ENCODE measurements around the gene FABP6. TPM values are rescaled to one million over a fixed set of nuclear protein-coding genes. Genes with fewer than 3 reads are reported as not detected.
A peak's percentile ranks its signal among the peaks of the same experiment; 100 is the strongest.
"Not testable (repeated sequence)": the region's sequence is repeated elsewhere in the genome, so short reads cannot be mapped to it uniquely, and the experiment has no call there.

FABP6 gene
- total RNA-seq, 3 donors from 2014 or later, result not detected

- no peaks in the 10 kb centered on the region for H3K36me3 Mint-ChIP-seq (ENCODE audit: insufficient read depth)
- DNase-seq (no peak), ATAC-seq (no peak)
- H3K27me3 Mint-ChIP-seq (ENCODE audit: low read depth), result peaks cover 10% of the 10 kb centered on the region
- H3K4me1 Mint-ChIP-seq (ENCODE audit: low read depth), result no peaks in the 10 kb centered on the region
- H3K4me3 Mint-ChIP-seq, result no peak overlapping the region
- no peaks in the 10 kb centered on the region for H3K9me3 Mint-ChIP-seq
Measured at GRCh38 chr5:160240350-160240749, 11.0 kb downstream of the FABP6 start.

GRCh38 chr5:160242145-160242544, 12.8 kb downstream of the FABP6 start:
- Mint-ChIP-seq H3K9me3 (no peaks in the 10 kb centered on the region), H3K27me3 (ENCODE audit: low read depth) (peaks cover 10% of the 10 kb centered on the region), H3K36me3 (ENCODE audit: insufficient read depth) (no peaks in the 10 kb centered on the region), H3K4me1 (ENCODE audit: low read depth) (no peaks in the 10 kb centered on the region), H3K4me3 (no peak overlapping the region)
- ATAC-seq (no peak), DNase-seq (no peak)

- H3K36me3 Mint-ChIP-seq (ENCODE audit: insufficient read depth), result no peaks in the 10 kb centered on the region
- peaks cover 2% of the 10 kb centered on the region for H3K27me3 Mint-ChIP-seq (ENCODE audit: low read depth)
- DNase-seq, result no peak
- no peaks in the 10 kb centered on the region for H3K9me3 Mint-ChIP-seq
- H3K4me1 Mint-ChIP-seq (ENCODE audit: low read depth), result no peaks in the 10 kb centered on the region
- no peak overlapping the region for H3K4me3 Mint-ChIP-seq
- no peak for ATAC-seq
Measured at GRCh38 chr5:160245506-160246086, 16.3 kb downstream of the FABP6 start.

GRCh38 chr5:160249570-160249969, 20.3 kb downstream of the FABP6 start:
- not testable (repeated sequence) for H3K4me1 Mint-ChIP-seq (ENCODE audit: low read depth); H3K36me3 Mint-ChIP-seq (ENCODE audit: insufficient read depth); ATAC-seq; H3K9me3 Mint-ChIP-seq; H3K27me3 Mint-ChIP-seq (ENCODE audit: low read depth); DNase-seq; H3K4me3 Mint-ChIP-seq

- no peak for ATAC-seq
- Mint-ChIP-seq H3K4me1 (ENCODE audit: low read depth) (no peaks in the 10 kb centered on the region), H3K4me3 (no peak overlapping the region), H3K9me3 (no peaks in the 10 kb centered on the region), H3K36me3 (ENCODE audit: insufficient read depth) (no peaks in the 10 kb centered on the region), H3K27me3 (ENCODE audit: low read depth) (peaks cover 3% of the 10 kb centered on the region)
- no peak for DNase-seq
Measured at GRCh38 chr5:160250226-160250625, 20.9 kb downstream of the FABP6 start.

GRCh38 chr5:160250826-160251225, 21.5 kb downstream of the FABP6 start:
- ATAC-seq (no peak), DNase-seq (no peak)
- Mint-ChIP-seq H3K27me3 (ENCODE audit: low read depth) (peaks cover 3% of the 10 kb centered on the region), H3K4me1 (ENCODE audit: low read depth) (no peaks in the 10 kb centered on the region), H3K9me3 (no peaks in the 10 kb centered on the region), H3K36me3 (ENCODE audit: insufficient read depth) (no peaks in the 10 kb centered on the region), H3K4me3 (no peak overlapping the region)

- no peak overlapping the region for H3K4me3 Mint-ChIP-seq
- no peak for ATAC-seq
- no peaks in the 10 kb centered on the region for H3K9me3 Mint-ChIP-seq
- no peak for DNase-seq
- no peaks in the 10 kb centered on the region for H3K36me3 Mint-ChIP-seq (ENCODE audit: insufficient read depth)
- no peaks in the 10 kb centered on the region for H3K4me1 Mint-ChIP-seq (ENCODE audit: low read depth)
- peaks cover 3% of the 10 kb centered on the region for H3K27me3 Mint-ChIP-seq (ENCODE audit: low read depth)
Measured at GRCh38 chr5:160251406-160252155, 22.3 kb downstream of the FABP6 start.

- Mint-ChIP-seq H3K27me3 (ENCODE audit: low read depth) (peaks cover 3% of the 10 kb centered on the region), H3K4me1 (ENCODE audit: low read depth) (no peaks in the 10 kb centered on the region), H3K9me3 (no peaks in the 10 kb centered on the region), H3K4me3 (no peak overlapping the region), H3K36me3 (ENCODE audit: insufficient read depth) (no peaks in the 10 kb centered on the region)
- no peak for ATAC-seq
- DNase-seq, result no peak
Measured at GRCh38 chr5:160252916-160253315, 23.6 kb downstream of the FABP6 start.

GRCh38 chr5:160253441-160253840, 24.1 kb downstream of the FABP6 start:
- Mint-ChIP-seq H3K4me1 (ENCODE audit: low read depth) (no peaks in the 10 kb centered on the region), H3K4me3 (no peak overlapping the region), H3K27me3 (ENCODE audit: low read depth) (peaks cover 3% of the 10 kb centered on the region), H3K36me3 (ENCODE audit: insufficient read depth) (no peaks in the 10 kb centered on the region), H3K9me3 (no peaks in the 10 kb centered on the region)
- ATAC-seq (no peak), DNase-seq (no peak)

- H3K36me3 Mint-ChIP-seq (ENCODE audit: insufficient read depth), result no peaks in the 10 kb centered on the region
- no peaks in the 10 kb centered on the region for H3K9me3 Mint-ChIP-seq
- H3K4me3 Mint-ChIP-seq, result no peak overlapping the region
- no peak for DNase-seq
- peaks cover 3% of the 10 kb centered on the region for H3K27me3 Mint-ChIP-seq (ENCODE audit: low read depth)
- ATAC-seq, result no peak
- no peaks in the 10 kb centered on the region for H3K4me1 Mint-ChIP-seq (ENCODE audit: low read depth)
Measured at GRCh38 chr5:160254706-160255105, 25.4 kb downstream of the FABP6 start.

GRCh38 chr5:160259341-160259740, 30.0 kb downstream of the FABP6 start:
- H3K36me3 Mint-ChIP-seq (ENCODE audit: insufficient read depth), result no peaks in the 10 kb centered on the region
- DNase-seq (no peak), ATAC-seq (no peak)
- H3K4me3 Mint-ChIP-seq, result no peak overlapping the region
- peaks cover 10% of the 10 kb centered on the region for H3K27me3 Mint-ChIP-seq (ENCODE audit: low read depth)
- H3K9me3 Mint-ChIP-seq, result no peaks in the 10 kb centered on the region
- H3K4me1 Mint-ChIP-seq (ENCODE audit: low read depth), result no peaks in the 10 kb centered on the region

- ATAC-seq (no peak), DNase-seq (no peak)
- Mint-ChIP-seq H3K4me3 (no peak overlapping the region), H3K9me3 (no peaks in the 10 kb centered on the region), H3K36me3 (ENCODE audit: insufficient read depth) (no peaks in the 10 kb centered on the region), H3K27me3 (ENCODE audit: low read depth) (peaks cover 10% of the 10 kb centered on the region), H3K4me1 (ENCODE audit: low read depth) (no peaks in the 10 kb centered on the region)
Measured at GRCh38 chr5:160260006-160260775, 30.9 kb downstream of the FABP6 start.

- Mint-ChIP-seq H3K27me3 (ENCODE audit: low read depth) (peaks cover 10% of the 10 kb centered on the region), H3K4me3 (no peak overlapping the region), H3K9me3 (no peaks in the 10 kb centered on the region), H3K36me3 (ENCODE audit: insufficient read depth) (no peaks in the 10 kb centered on the region), H3K4me1 (ENCODE audit: low read depth) (no peaks in the 10 kb centered on the region)
- DNase-seq (no peak), ATAC-seq (peak in 1 of 2 donors; percentile 46)
Measured at GRCh38 chr5:160260881-160261815, 31.8 kb downstream of the FABP6 start.
